Kidney glomerular epithelial cell (primary cell): ENCODE data around the gene ATP2C1.

Source experiments
- DNase-seq: peaks from one replicate; lab custom pipeline; 2025; lab: John Stamatoyannopoulos, UW

Gene ATP2C1

DNA sequence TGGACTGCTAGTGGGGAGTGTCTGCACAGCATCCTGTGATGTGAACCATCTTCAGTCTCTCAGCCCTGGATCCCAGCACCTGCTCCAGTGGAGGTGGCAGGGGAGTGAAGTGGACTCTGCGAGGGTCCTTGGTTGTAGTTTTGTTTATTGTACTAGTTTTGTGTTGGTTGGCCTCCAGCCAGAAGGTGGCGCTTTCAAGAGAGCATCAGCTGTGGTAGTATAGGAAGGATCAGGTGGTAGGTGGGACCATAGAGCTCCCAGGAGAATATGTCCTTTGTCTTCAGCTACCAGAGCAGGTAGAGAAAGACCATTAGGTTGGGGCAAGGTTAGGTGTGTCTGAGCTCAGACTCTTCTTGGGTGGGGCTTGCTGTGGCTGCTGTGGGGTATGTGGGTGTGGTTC lies 153.7 kb downstream of the ATP2C1 start:
- no peak for DNase-seq

DNA sequence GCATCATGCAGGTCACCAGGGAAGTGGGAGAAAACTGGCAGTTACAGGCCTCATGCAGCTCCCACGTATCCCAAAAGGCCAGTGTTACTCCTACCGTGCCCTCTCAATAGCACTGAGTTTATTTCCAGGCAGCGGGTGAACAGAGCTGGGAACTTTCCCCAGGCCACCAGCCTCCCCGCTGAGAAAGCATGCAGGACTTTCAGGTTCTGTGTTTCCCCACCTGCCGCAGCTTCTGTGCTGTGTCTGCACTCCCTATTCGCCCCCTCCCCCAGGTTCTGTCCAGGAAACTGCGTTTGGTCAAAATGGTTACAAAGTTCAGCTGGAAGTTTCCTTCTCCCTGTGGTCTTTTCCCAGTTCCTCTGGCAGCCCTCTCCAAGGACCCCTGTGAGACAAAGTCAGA lies 154.1 kb downstream of the ATP2C1 start:
- no peak for DNase-seq

DNA sequence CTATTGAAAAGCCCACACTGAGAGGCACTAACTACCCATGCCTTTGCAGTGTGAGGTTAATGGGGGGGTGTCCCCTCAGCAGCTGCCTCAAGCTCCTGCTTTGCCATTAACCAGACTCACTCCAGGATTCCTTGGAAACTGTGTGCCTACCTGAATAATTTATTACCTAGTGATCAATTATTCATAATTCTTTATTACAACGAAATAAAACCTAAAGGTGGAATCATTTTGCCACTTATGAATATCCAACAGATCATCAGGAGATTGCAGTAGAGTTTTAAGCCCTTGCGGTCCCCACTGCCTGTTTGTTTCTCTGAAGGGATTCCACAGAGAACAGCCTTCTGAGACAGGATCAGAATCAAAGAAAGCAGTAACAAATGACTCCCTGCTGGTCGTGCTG lies 156.1 kb downstream of the ATP2C1 start:
- no peak for DNase-seq

- no peak for DNase-seq
Measured at GRCh38 chr3:131053043-131053859, 159.4 kb downstream of the ATP2C1 start.
